HCT116 (cell line): ENCODE results near the gene RBFOX2.
"Not testable (repeated sequence)": the region's sequence is repeated elsewhere in the genome, so short reads cannot be mapped to it uniquely, and the experiment has no call there.

ENCODE experiments used
- POLR2A ChIP-seq: IDR thresholded peaks from 2 replicates; pipeline ENCODE4 v1.7.0; 2011; ENCODE audit warnings: borderline replicate concordance; ENCODE audit not compliant: insufficient read depth, insufficient read length; ENCODE audit errors: extremely low read depth
- POLR2AphosphoS5 ChIP-seq: IDR thresholded peaks from 2 replicates; pipeline ENCODE4 v1.6.1; 2011; ENCODE audit warnings: mild to moderate bottlenecking, low read depth, low read length, moderate library complexity
- TF ChIP-seq, protein P1 (sequence below), 3 experiments: fragments of 200-600 bp in 1 of 3; sonication (generic) in 1 of 3; IDR thresholded peaks in 2 of 3; conservative IDR thresholded peaks in 1 of 3; 2 replicates each; pipeline ENCODE4 v1.5.1; 2012 to 2017; ENCODE audit warnings: low read depth in 2 of 3, low read length in 2 of 3, antibody characterized with exemption in 1 of 3, borderline replicate concordance in 1 of 3, control low read depth in 1 of 3, mild to moderate bottlenecking in 1 of 3, mixed read lengths in 1 of 3, mixed run types in 1 of 3, moderate library complexity in 1 of 3; ENCODE audit not compliant: insufficient read depth in 1 of 3

DNA sequence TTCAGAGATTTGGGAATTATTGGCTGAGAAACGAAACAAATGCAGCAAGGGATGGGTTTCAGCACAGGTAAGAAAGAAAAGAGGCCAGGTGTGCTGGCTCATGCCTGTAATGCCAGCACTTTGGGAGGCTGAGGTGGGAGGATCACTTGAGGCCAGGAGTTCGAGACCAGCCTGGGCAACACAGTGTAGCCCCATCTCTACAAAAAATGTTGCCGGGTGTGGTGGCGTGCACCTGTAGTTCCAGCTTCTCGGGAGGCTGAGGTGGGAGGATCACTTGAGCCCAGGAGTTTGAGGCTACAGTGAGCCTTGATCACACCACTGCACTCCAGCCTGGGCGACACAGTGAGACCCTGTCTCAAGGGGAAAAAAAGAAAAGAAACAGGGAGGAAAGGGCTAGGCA is 290.7 kb downstream of the RBFOX2 start:
- TF ChIP-seq, protein P1, sequence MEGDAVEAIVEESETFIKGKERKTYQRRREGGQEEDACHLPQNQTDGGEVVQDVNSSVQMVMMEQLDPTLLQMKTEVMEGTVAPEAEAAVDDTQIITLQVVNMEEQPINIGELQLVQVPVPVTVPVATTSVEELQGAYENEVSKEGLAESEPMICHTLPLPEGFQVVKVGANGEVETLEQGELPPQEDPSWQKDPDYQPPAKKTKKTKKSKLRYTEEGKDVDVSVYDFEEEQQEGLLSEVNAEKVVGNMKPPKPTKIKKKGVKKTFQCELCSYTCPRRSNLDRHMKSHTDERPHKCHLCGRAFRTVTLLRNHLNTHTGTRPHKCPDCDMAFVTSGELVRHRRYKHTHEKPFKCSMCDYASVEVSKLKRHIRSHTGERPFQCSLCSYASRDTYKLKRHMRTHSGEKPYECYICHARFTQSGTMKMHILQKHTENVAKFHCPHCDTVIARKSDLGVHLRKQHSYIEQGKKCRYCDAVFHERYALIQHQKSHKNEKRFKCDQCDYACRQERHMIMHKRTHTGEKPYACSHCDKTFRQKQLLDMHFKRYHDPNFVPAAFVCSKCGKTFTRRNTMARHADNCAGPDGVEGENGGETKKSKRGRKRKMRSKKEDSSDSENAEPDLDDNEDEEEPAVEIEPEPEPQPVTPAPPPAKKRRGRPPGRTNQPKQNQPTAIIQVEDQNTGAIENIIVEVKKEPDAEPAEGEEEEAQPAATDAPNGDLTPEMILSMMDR (IDR thresholded peaks at IDR 0.05 in 2 of 3, conservative IDR thresholded peaks at IDR 0.05 in 1 of 3; ENCODE audit: borderline replicate concordance in 1 of 3, insufficient read depth in 1 of 3, low read depth in 2 of 3, low read length in 2 of 3), result not testable (repeated sequence)
- not testable (repeated sequence) for TF ChIP-seq POLR2AphosphoS5, POLR2A
